Measurements from ENCODE around the gene DENND1A.

DENND1A gene

DNA sequence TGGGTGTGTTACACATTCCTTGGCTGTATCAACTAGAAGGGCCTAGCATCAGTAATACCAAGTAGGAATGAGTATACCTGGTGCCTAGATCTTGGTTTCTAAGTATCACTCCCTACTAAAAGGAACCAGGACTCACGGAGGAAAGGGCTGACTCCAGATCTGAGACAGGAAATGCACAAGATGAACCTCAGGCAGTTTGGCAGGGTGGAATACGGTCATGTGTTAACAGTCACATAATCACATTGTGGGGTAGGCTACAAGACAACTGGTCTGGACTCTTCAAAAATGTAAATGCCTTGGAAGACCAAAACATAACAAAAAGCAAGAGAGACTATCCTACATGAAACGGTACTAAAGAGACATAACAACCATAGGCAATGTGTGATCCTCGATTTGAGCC, 415.2 kb downstream of the DENND1A start:
- no peak for DNase-seq

DNA sequence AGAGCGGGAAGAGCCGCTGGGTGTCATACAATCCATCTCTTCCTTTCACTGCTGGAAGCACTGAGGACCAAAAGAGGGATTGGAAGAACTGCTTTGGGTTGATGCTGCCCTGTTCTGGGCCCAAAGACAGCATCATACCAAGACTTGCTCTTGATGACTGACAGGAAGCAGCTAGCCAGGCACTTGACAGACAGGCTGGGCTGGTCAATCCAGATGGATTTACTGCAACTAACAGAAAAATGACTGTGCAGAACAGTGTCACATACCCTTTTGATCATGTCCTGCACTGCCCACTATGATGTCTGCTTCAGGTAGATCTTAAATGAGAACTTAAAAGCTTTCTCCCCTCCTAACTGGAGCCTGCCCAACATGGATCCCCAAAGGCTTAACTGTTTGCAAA, 416.4 kb downstream of the DENND1A start:
- DNase-seq: no peak

DNA sequence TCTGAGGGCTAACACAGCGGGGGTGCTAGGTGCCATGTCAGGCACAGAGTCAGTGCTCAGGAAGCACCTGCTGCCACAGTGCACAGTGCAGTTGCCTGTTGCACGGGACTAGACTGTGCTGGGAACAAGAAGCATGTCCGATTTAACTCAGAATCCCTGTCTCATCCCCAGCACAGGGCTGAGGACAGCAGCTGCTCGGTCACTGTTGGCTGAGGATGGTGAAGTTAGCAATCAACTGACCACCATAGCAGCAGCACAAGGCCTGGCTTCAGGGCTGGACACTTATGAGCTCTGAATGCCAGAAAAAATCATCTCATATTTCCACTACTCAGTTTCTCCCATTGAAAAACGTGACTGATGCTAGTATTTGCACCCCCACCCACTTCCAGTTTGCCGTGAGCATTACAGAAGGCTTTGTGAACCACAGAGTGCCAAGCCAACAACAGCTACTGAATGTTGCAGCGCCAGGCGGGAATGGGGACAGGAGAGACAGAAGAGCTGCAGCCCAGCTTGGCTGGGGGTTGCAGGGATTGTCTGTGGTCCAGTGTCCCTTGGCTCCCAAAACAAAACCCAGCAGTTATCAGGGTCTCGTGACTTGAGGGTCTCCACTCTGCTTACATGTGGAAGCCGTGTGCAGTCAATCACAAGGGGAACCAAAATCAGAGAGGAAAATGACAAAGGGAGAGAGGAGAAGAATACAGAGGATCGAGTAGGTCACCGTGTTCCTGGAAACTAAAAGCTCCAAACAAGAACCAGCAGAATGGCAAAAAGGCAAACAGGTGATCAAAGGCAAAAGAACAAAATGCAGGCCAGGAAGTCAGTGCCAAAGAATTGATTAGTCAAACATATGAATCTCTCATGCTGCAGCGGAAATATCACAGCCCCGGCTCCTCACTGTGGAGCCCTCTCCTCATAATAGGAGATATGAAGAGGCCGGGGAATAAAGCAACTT, 418.3 kb downstream of the DENND1A start:
- DNase-seq: no peak

DNA sequence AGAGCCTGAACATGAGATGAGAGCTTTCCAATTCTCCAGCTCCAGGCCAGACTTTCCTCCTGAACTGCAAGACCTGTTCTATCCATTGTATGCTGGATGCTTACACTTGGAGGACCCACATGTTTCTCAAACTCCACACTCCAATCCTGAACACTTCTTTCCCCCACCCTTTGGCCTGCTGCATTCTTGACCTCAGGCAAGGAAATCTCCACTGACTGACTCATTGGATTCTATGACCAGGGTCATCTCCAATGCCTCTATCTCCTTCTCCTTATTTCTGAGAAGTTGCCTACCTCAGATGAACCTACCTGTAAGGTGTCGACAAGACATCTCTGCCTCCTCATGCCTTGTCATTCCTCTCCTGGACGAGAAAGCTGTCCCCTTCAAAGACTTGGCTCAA, 420.3 kb downstream of the DENND1A start:
- DNase-seq: no peak

DNA sequence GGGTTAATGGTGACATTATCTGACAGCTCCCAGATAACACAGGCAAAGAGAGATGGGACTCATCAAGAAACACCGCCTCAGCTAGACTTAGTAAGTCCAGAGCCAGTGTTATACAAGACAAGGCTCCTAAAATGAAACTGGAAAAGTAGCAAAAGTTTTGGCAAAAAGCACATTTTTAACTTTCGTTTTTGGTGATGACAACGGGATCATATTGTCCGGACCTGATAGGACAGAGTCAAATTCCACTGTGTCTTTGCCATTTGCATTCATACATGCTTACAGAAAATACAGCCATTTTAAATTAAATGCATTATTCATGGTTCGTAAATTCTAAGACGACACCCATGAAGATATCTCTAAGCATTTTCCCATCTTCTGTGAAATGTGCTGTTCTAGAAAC, 421.9 kb downstream of the DENND1A start:
- no peak for DNase-seq

DNA sequence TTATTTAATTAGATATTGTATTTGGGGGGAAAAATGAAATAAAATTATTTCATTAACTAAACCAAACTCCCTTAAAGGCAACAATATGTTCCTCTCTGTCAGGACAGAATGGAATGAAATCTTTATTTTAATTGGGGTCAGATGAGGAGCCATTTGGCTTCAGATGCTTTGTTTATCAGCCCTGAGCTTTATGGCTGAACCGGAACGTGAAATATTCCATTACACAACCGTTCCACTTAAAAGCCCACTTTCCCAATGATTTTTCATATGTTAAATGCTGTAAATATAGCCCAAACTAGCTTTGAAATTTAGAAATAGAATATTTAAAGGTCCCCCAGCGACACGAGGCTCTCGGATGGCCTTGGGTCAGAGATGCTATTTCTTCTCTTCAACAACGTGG, 424.4 kb downstream of the DENND1A start:
- DNase-seq: no peak

DNA sequence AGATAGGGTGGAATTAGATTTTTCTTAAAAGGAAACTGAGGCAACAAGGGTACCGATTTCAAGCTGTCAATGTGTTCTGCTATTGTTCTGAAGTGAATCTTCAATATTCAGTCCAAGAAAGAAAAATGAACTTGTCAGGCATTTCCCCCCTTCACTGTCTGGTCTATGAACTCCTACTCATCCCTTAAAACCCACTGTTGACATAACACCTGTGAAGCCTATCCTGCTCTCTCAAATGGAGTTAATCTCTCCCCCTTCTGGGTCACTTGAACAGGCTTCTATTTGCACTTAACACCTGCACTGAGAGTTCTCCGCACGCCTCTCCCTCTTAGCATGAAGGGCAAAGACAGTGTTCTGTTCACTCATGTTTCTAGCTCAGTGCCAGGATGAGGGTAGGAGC, 429.6 kb downstream of the DENND1A start:
- DNase-seq: no peak

DNA sequence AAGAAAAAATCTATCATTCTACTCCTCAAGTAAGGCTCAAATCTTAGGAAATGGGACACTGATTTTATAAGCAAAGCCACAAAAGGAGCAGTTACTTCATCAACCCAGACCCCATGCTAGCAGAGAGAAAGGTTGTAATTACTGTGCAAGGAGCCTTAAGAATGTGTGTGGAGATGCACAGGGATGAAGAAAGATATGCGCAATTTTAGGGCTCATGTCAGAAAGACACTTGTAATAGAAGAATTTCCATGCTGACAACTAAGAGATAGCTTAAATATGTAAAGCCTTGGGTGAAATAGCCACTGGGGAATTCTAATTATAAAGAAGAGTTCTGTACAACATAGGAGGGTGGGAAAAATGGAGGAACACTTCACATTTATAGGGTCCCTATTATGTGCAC, 432.1 kb downstream of the DENND1A start:
- DNase-seq: no peak

DNA sequence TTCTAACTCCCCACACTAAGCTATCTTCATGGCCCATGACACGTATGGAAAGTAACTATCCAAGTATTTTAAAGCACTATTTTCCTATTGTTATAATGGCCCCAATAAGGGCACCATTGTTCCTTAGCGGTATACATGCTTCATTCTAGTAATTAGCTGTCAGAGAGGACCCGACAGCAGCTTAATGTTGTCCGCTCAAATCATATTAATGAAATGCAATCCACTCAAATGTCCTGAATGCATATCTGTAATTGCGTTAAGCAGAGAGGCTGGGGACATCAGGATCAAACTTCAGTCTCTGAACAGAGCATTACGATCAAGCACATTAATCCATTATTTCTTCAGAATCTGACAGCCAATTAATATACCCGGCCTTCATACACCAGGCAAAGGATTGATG, 434.2 kb downstream of the DENND1A start:
- no peak for DNase-seq

DNA sequence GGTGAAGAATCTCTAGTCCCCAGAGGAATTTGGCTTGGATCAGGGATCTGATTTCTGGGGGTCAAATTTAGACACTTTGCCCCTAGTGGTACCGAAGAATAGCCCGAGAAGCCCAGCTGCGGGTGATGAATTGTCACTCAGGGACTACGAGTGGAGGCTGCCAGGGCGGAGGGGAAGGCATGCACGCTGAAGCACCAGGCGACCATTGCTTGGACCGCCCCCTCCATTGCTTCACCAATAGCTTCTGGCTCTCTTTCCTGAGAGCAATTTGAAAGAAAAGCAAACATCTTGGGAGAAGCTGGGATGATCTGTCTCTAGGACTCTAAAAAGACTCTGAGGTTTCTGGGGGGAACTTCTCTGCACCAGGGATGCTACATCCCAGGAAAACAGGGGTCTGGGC, 436.3 kb downstream of the DENND1A start:
- no peak for DNase-seq

DNA sequence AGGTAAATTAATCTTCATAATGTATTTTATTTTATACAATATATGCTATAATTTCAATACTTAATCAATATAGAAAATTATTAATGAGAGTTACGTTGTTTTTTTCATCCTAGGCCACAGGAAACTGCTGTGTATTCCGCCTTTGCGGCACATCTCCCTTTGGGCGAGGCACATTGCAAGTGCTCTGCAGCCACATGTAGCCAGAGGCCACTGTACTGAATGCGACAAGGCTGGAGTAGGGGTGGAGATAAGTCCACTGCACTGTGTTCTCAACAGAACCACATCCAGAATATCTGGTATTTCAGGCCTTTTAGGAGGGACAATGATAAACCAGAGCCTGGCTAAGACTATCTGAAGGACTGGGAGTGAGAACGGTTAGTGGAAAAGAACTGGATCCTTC, 439.2 kb downstream of the DENND1A start:
- no peak for DNase-seq

DNA sequence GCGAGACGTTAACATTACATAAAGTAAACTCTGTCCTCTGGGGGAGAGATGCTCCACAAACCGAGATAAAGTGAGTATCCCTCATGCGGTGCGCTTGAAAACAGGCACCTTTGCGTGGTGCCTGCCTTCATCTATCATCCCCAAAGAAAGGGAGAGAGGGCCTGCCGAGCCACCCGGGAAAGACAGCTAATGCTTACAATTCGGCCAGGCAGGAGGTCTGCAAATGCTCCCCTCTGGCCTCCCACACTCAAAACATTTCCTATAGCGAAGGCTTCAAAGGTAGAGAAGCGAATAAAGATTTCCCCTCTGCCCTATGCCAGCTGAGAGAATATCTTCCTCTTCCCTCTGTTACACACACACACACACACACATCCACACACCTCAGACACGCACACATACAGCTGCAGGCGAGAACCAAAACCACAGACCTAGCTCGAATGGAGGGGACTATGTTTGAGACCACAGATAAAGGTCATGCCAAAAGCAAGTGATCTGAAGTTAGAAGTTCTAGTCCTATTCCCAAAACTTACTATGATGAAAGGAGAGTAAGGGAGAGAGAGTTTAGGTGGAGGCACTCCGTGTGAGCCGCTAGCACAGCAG, 441.1 kb downstream of the DENND1A start:
- DNase-seq: no peak

DNA sequence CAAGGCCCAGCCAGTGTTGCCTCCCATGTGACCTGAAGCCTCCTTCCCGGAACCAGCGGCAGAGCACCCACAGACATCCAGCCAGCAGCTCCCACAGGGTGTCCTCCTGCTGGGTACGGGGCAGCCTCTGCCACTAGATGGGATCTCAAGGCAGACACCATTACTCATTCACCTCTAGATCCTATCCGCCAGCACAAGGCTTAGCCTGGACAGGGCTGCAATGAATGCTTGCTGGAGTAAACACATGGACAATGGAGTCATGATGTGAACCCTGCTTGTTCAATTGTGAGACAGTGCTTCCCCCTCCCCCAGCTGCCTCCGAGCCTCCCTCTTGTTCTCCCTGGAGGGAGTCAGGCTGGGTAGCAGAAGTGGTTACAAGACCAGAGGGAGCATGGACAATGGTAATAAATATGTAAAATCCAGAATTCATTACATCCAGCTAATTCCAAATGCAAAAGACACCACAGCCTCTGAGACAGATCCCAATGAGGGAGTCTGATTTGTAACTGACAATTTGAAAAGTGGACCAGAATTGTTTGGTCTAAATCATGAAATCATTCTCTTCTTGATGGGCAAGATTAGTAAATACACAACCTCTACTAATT, 441.9 kb downstream of the DENND1A start:
- DNase-seq: no peak

DNA sequence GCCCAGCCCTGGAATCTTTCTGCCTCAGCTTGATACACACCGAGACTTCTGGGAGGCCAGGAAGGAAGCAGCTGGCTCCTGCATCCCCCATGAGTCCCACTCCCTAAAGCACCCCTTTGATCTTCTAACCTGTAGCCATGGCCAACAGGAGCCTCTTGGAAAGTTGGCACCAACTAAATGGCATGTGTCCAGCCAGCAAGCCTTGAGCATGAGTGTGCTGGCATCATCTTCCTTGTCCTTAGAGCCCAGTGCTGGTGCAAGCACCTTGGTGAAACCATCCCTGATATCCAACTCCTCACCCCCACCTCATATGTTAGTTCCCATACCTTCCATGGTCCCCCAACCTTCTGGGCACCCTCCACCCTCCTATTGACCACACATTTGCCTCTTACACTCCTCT, 443.5 kb downstream of the DENND1A start:
- no peak for DNase-seq

DNA sequence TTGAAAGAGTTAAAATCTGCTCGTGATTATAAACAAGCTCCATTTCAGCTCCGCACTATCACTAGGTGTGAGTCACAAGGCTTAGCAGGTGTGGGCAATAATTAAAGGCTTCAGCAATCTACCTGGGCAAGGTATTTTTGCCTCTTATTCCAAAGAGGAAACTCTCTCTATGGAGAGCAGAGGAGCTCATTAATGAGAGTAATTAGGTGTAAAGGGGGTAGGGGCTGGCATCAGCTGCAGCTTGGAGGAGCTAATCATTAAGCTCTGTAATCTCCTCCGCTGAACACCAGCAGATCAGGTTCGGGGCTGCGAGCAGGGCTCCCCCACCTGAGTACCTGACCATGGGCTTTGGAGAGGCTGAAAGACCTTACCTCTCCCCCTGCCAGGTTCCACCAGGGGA, 444.7 kb downstream of the DENND1A start:
- DNase-seq: no peak

DNA sequence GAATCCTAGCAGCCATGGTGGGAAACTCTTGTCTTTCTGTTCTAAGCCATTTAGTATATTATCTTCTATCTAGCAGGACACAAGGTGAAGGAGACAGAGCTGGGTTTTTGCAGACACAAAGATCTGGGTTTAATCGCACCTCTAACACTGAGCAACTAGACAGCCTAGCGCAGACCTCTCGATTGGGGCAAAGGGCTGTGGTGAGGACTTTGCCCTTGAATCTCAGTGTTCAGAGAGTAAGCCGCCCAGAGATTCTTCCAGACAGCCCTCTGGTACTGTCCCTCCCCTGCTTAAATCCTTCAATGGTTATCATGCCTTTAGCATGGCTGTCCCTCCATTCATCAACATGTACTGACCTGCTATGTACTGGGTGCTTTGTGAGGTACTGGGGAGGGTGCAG, 445.8 kb downstream of the DENND1A start:
- no peak for DNase-seq

DNA sequence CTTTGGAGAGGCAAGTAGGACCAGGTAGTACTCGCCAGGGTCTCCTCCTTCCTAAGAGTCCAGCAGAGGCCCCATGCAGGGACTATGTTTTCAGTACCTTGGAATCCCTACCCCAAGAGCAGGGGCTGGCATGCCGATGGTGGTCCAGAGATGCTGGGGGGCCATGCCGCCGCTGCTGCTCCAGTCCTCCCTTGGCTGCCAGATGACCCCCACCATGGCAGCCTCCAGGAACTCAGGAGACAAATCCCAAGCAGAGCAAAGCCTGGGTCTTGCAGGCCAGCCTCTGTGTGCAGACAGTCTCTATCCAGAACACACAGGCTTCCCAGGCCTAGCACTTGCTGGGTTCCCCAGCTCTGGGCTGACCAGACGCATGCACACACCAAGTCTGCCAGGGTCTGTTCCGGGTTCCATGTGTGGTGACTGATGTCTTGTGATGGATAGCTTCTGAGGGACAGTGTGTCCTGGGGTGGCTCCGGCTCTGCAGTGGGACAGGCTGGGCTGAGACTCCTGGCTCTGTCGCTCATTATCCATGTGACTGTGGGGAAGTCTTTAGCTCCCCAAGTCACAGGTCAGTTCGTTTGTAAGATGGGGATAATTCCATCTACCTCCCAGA, 446.6 kb downstream of the DENND1A start:
- DNase-seq: no peak

DNA sequence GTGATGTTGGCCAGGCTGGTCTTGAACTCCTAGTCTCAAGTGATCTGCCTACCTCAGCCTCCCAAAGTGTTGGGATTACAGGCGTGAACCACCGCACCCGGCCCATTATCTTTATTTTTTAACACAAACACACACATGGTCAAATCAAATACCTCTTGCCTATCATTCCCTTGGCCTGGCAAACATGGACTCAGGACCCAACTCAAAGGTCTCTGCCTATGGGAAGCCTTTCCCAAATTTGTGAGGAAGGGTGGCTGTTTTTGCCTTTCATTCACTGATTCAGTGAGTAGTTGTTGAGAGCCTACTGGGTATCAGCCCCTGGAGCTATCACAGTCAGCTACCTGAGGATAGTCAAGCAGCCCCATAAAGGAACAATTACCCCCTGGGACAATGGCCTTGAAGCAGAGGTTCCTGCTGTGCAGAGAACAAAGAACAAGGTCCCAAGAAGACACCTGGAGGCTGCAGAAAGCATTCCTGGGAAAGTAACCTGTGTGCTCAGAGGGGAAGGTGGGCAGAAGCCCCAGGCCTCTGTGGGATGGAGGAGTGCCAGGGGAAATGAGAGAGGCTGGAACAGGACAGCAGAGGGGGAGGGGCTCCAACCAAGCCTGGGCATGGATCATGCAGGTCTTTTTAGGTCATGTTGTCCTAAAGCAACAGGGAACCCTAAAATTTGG, 447.5 kb downstream of the DENND1A start:
- no peak for DNase-seq

DNA sequence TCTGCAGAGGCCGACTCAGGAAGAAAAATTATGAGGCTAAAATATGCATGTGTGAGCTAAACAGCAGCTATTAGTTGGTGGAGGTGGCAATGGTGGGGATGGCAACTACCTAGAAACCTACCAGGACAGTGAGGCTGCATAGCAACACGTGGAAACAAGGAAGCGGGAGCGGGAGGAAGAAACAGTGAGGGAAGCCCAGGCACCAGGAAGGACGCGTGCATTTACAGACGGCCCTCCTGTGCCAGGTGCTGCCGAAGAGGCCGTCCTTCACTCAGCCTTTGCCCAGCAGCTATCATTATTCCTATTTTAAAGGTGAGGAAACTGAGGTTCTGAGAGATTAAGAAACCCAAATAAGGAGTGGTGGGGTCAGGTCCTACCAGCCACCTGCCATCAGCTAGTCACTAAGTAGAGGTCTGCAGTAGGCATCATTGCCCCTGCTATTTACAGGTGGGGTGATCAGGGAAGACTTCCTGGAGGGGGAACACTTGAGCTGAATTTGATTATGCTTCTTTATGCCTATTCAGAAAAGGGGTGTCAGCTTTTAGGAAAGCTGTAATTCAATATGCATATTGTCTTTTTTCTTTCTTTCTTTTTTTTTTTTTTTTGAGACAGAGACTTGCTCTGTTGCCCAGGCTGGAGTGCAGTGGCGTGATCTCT, 448.6 kb downstream of the DENND1A start:
- no peak for DNase-seq

DNA sequence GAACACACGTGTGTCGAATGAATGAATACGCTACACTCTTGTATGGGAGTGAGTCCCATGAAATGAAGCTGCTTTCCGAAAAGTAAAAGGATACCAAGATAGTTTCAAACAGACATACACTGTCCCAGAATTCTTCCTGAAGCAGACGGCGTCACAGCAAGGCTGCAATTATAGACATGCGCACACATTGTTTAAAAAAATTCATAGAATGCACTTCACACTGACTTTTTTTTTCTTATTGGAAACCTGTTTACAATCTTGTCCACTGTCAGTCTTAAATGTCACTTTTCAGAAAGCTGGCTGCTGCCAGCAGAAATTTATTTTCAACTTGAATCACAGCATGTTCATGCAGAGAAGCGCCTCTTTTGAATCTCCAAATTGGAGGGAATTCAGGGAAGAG, 449.1 kb downstream of the DENND1A start:
- DNase-seq: no peak

DNA sequence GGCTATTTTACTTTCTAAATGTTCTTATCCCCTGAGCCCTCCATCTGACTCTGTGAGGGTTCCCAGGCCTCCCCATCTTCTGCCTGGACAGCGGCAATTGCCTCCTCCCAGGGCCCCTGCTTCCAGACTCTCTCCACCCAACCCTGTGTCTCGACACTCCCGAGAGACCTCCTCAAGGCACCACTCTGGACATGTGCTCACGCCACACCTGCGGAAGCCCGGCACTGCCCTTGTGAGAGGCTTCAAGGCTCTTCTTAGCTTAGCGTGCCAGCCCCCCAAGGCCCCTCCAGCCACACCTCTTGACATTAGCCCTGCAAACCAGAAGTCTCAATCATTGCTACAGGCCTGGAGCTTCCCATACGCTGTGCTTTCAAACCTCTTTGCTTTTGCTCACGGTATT, 449.8 kb downstream of the DENND1A start:
- DNase-seq: no peak

DNA sequence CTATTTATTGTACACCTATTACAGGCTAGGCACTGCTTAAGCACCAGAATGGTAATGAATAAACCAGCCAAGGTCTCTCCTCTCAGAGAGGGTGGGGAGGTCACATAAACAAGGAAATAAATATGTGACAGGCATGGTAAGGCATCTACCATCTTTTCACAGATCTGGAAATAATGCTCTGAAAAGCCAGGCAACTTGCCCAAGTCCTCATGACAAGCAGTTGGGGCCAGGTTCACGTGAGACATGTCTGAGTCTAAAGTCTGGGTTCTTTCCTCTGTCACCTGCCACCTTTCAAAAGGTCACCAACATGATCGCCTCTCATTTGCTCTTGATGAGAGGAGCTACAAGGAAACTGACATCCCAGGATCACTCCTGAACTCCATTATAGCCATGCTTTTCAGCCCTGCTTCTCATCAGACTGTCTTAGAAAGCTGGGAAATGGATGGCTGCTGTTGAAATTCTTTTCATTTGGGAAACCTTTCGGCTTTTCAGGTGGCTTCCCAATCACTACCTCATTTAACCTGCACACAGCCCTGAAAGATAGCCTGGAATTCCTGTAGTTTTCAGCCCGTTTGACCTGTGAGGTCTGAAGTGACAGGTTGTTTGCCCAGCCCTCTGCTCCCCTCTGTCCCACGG, 450.8 kb downstream of the DENND1A start:
- DNase-seq: no peak

Data from activated CD4-positive, alpha-beta T cell treated with anti-CD3 and anti-CD28 coated beads, Interleukin-2, Interleukin-6, amounts not matched to agents 100 ng/mL and 50 ng/mL, durations not matched to agents 16 hours and 8 hours (primary cell).